HS-5 (cell line): ENCODE data around the gene ARF1.
A peak's percentile ranks its signal among the peaks of the same experiment; 100 is the strongest.
"Not testable (repeated sequence)": the region's sequence is repeated elsewhere in the genome, so short reads cannot be mapped to it uniquely, and the experiment has no call there.

Source experiments
- DNase-seq: peaks from one replicate; pipeline ENCODE4 v3.0.0-alpha.2; 2012; ENCODE audit warnings: low read depth

The ARF1 gene

GRCh38 chr1:228102791-228103620 lies 20.5 kb downstream of the ARF1 start, which contains the start of gene C1orf35:
Gene C1orf35, minus strand, starts transcription at chr1:228103325. Its CDS starts 98 bp downstream, at chr1:228103227.
- DNase-seq = peak; percentile 68

GRCh38 chr1:228104526-228105269 lies 22.2 kb downstream of the ARF1 start:
- no peak for DNase-seq

DNA sequence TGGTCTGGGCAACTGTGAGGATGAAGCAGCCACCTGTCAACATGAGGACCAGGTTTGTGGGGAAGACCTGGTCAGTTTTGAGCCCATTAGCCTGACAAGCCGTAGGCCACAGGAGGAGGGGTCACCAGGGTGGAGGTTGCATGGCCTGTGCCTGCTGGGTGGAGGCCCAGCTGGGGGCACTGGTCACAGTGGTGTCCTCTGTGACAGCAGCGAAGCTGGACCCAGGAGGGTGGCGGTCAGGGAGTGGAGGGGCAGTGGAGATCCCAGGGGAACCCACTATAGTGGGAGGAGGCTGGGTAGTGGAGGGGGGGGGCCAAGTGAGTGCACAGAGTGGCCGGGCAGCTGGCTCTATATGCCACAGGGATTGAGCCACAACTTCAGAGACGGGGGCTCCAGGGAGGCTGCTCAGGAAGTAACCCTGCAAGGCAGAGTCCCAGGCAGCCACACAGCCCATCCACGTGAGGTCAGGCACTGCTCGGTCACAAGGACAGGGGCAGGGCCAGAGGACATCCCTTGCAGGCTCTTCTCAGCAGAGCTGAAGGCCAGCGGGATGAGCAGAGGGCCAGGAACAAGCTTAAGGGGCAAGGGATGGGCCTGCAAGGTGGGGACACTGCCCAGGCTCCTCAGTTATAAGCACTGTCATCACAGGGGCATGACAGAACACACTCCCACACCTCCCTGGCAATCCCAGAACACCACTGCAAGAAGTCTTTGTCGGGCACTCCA lies 22.9 kb downstream of the ARF1 start:
- DNase-seq = no peak

- DNase-seq = no peak
These were observed 23.7 kb downstream of the ARF1 start for GRCh38 chr1:228105996-228106799.

- no peak for DNase-seq
These were observed 24.2 kb downstream of the ARF1 start for GRCh38 chr1:228106800-228107054.

DNA sequence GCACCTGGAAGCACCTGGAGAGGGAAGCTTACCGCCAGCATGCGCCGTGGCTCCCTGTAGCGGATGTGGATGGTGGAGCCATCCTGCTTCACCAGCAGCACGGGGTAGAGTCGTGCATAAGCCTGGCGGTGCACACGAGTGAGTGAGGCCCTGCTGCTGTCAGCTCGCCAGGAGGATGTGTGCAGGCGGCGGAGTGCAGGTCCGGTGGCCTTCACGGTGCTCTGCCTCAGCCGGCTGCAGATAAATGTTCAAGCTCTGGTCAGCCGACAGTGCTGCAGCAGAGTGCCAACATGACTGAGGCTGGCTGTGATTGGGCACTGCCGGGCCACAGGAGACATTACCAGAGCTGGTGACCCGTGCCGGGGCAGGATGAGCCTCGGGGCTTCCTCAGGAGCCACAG lies 25.1 kb downstream of the ARF1 start:
- DNase-seq = no peak

- DNase-seq = no peak
These were observed 25.7 kb downstream of the ARF1 start for GRCh38 chr1:228108055-228108690.

DNA sequence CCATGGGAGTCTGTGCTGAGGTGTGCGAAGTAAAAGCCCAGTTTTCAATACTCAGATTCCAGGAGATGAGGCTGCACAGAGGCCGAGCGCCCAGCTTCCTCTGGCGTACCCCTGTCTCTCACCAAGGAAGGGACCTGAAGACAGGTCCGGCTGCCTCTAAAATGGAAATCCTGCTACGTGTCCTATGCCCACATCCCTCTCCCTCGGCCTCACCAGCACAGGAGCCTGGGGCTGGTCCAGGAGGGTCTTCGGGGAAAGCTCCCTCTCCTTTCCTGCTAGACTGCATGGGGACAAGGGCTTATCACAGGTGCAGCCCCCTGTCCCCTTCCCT lies 26.2 kb downstream of the ARF1 start:
- DNase-seq = no peak

DNA sequence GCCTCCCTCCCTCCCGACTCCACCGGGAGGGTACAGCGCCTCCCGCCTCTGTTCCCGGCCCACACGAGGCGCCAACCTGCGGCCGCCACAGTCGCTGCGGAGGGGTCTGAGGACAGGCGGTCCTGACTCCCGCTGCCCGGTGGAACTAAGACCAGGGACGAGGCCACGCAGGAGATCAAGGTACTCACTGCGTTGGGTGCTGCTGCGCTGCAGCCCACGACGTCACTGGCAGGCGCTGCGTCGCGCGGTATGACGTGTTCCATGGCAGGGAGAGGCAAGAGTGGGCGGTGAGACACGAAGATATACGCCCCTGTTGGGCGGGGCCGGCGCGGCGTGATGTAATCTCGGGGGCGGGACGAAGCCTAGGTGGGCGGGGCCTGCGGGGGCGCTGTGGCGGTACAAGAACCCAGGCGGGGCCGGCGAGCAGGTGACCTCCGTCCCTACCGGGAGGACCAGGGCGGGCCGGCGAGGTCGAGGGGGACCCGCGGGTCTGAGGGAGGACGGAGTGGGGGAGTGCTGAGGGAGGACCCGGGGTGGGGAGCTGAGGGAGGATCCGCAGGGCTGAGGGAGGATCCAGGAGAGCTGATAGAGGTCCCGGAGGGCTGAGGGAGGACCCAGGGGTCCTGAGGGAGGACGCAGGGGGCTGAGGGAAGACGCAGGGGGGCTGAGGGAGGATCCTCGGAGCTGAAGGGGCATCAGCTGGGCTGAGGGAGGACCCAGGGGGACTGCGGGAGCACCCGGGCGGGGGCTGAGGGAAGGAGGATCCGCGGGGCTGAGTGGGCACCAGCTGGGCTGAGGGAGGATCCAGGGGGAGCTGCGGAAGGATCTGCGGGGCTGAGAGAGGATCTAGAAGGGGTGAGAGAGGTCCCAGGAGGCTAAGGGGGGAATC lies 26.8 kb downstream of the ARF1 start, which contains the start of gene MRPL55:
MRPL55 (minus strand) TSS at position 227 of the 889 bp plus-strand sequence. CDS start 1,039 bp downstream, outside the sequence.
- peak; percentile 76 for DNase-seq

DNA sequence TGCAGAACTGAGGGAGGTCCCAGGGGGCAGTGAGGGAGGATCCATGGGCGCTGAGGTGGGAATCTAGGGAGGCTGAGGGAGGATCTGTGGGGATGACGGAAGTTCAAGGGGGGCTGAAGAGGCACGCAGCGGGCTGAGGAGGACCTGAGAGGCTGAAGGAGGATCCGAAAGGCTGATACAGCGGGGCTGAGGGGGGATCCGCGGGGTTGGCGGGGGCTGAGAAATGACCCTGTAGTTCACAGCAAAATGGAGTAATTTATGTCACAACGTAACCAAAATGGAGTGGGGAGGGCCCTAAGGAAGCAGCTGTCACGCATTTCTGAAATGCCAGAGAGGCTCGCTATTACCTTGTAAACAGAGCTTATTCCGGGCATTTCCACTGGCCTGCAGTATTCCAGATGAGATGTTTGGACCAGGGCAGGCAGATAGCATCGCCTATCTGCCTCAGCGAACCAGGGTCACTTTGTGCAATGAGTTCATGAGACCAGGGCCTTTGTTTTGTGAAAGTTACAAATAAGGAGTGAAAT lies 27.5 kb downstream of the ARF1 start:
- no peak for DNase-seq

GRCh38 chr1:228110556-228110955 lies 28.0 kb downstream of the ARF1 start:
- DNase-seq = no peak

- not testable (repeated sequence) for DNase-seq
These were observed 28.8 kb downstream of the ARF1 start for GRCh38 chr1:228111315-228111714.

DNA sequence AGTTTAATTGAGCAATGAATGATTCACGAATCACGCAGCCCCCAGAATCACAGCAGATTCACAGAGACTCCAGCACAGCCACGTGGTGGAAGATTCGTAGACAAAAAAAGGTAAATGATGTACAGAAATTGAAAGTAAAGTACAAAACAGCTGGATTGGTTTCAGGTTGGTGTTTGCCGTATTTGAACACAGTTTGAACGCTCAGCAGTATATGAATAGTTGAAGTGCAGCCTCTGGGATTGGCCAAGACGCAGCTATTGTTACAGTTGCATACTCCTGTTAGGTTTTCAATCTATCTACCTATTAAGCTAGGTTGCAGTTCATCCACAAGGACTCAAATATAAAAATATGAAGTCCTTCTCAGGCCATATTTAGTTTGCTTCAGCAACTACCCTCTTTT lies 29.7 kb downstream of the ARF1 start:
- DNase-seq = no peak

DNA sequence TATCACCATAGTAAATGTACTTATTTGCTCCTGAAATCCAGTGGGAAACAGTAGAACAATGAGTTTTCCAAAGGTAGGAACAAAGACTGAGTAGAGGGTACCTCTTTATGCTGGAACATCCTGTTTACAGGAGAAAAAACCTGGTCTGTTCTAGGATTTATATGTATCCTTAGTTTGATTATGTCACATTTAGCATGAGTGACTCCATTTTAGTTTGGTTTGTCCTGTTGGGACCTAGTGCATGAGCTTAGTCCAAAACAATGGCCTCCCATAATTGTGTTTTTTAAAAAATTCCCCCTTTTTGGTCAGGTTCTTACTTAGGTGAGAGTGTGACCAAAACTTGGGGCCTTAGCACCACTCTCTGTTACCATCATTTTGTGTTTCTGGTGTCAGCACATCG lies 30.1 kb downstream of the ARF1 start:
- no peak for DNase-seq

DNA sequence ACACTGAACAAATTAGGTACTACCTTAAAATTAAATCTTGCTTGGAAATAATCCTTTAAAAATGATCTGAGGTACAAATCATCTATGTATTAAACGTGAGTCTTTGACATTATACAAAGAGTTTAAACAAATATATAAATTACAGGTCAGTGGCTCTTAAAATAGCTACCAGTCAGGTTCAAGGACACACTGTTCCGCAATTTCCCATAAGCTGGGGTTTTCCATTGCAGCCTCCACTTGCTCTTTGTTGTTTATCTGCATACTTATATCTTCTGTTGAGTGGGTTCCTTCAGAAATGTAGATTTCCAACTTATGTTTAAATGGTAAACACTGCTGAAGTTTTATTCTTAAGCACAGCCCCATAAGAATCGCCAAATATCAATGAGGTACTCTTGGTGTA lies 32.3 kb downstream of the ARF1 start:
- no peak for DNase-seq

- DNase-seq = no peak
These were observed 34.8 kb downstream of the ARF1 start for GRCh38 chr1:228117335-228117734.

GRCh38 chr1:228118040-228118439 lies 35.5 kb downstream of the ARF1 start:
- DNase-seq = no peak

GRCh38 chr1:228120351-228120750 lies 37.8 kb downstream of the ARF1 start:
- DNase-seq = no peak

GRCh38 chr1:228120857-228121489 lies 38.5 kb downstream of the ARF1 start:
- no peak for DNase-seq

GRCh38 chr1:228122921-228123441 lies 40.5 kb downstream of the ARF1 start:
- no peak for DNase-seq
